ENCODE data around the gene OSBPL5.
"Not testable (repeated sequence)": the region's sequence is repeated elsewhere in the genome, so short reads cannot be mapped to it uniquely, and the experiment has no call there.

OSBPL5 gene

DNA sequence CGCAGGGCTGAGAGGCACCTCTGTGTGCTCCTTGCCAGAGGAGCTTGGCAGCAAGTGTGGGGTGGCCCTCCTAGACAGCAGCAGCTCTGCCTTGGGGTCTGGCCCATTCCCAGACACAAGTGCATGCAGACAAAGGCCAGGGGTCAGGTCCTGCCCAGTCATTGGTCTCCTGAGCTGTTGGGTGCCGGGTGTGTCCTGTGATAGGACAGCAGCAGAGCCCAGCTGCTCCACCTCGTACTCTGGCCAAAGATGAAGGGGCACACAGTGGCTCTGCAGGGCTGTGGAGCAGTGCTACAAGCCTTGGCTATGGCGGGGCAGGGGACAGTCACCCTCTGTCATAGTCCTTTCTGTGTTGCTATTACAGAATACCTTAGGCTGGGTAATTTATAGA lies 17.3 kb upstream of the OSBPL5 start:
- no peak for DNase-seq (ENCODE audit: low read depth, low spot score)

DNA sequence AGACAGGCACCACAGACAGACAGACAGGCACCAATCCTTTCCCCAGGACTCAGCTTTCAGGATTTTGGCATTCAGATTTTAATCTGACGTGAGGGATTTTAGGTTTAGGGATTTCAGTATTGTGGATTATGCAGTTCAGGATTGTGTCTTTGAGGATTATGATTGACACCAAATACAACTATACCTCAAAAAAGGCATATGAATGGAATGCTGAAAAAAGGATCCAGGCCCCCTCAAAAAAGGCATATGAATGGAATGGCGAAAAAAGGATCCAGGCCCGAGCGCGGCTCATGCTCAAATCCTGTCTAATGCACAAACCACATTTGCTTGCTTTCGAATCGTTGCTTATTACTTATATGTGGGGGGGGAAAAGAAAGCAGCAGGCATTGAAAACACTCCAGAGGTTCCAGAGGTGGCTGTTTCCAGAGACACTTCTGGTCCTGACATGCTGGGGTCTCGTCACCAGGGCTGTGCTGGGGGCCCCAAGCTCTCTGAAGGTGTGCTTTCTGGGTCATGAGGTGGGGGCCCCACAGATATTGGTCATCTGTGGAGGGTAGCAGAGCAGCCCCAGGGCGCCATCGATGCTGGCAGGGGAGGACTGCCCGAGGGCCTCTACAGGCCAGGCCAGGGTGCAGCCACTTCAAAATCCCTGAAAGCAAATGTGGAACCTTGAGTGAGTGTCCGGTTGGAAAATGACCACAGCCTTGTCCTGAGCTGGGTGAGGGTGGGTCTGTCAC lies 16.8 kb upstream of the OSBPL5 start:
- DNase-seq (ENCODE audit: low read depth, low spot score) = no peak

DNA sequence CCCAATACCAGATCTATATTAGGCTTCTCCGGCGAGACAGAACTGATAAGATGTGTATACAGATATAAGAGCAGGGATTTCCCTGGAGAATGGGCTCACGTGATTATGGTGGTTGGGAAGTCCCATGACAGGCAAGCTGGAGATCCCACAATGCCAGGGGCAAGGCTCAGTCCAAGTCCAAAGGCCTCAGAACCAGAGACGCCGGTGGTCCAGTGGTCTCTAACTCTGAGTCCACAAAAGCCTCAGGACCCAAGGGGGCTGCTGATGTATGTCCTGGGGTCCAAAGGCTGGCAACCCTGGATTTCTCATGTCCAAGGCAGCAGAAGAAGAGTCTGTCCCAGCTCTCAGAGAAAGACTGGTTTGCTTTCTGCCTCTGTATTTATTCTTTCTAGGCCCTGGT lies 15.8 kb upstream of the OSBPL5 start:
- no peak for DNase-seq (ENCODE audit: low read depth, low spot score)

DNA sequence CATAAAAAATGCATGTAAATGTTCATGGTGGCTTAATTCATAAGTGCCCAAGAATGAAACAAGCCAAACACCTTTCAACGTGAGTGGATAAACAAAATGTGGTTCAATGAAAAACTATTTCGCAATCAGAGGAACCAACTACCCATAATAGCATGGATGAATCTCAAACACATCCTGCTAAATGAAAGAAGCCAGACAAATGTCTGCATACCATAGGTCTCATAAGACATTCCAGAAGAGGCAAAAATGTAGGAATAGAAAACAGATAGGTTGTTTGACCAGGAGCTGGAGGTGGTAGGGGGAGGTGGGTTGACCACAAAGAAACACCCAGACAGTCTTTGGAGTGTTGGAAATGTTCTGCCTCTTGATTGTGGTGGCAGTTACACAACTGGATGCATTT lies 13.2 kb upstream of the OSBPL5 start:
- no peak for DNase-seq (ENCODE audit: low read depth, low spot score)

DNA sequence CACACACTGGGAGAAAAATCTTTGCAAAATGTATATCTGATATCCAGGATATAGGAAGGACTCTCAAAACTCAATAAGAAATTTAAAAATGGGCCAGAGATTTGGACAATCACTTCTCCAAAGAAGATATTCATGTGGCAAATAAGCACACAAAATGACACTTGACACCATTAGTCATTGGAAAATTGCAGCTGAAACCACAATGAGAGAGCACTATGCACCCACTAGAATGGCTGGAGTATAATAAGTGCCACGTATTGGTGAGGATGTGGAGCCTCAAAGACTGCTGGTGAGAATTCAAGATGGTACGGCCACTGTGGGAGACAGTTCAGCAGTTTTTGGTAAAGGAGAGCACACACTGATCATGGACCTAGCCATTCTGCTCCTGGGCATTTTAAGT lies 12.8 kb upstream of the OSBPL5 start:
- DNase-seq (ENCODE audit: low read depth, low spot score) = no peak

DNA sequence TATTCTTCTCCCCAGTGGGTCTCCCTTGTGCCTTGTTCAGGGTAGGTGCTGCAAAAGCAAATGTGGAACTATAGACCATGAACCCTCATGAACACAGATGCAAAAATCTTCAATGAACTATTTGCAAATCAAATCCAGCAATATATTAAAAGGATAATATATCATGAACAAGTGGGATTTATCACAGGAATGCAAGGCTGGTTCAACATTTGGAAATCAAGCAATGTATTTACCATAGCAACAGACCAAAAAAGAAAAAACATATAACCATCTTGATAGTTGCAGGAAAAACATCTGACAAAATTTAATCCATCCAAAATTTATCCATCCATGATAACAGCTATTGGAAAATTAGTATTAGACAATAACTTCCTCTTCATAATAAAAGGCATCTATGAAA lies 11.4 kb upstream of the OSBPL5 start:
- no peak for DNase-seq (ENCODE audit: low read depth, low spot score)

DNA sequence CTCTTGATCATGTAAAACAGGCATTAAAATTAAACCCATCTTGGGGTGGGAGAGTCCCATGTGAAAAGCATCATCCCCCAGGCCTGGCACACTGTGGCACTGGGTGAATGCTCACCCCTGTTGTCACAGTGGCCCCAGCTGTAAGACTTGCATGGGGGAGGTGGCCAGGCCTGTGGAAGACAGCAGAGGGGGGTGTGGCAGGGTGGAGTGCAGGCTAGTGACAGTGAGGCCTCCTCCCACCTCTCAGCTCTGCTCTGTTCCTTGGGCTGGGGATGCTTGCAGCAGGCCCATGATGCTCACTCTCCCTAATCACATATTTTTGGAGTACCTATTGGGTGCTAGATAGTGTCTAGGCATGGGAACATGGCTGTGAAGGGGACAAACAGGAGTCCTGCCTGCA lies 10.1 kb upstream of the OSBPL5 start:
- DNase-seq (ENCODE audit: low read depth, low spot score) = no peak

DNA sequence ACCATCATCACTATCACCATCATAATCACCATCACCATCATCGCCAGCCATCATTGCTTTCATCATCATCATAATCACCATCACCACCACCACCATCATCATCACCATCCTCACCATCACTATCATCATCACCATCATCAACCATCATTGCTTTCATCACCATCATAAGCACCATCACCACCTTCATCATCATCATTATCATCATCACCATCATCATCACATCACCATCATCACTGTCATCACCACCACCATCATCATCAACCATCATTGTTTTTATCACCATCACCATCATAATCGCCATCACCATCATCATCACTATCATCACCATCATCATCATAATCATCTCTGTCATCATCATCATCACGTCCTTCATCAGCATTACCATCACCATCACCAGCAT lies 9.3 kb upstream of the OSBPL5 start:
- DNase-seq (ENCODE audit: low read depth, low spot score) = no peak

DNA sequence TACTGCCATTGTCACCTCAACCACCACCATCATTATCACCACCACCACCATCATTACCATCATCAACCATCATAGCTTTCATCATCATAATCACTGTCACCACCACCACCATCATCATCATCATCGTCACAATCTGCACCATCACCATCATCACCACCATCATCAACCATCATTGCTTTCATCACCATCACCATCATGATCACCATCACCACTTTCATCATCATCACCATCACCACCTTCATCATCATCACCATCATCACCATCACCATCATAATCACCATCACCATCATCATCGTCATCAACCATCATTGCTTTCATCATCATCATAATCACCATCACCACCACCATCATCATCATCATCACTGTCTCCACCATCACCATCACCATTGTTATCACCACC lies 8.7 kb upstream of the OSBPL5 start:
- no peak for DNase-seq (ENCODE audit: low read depth, low spot score)

DNA sequence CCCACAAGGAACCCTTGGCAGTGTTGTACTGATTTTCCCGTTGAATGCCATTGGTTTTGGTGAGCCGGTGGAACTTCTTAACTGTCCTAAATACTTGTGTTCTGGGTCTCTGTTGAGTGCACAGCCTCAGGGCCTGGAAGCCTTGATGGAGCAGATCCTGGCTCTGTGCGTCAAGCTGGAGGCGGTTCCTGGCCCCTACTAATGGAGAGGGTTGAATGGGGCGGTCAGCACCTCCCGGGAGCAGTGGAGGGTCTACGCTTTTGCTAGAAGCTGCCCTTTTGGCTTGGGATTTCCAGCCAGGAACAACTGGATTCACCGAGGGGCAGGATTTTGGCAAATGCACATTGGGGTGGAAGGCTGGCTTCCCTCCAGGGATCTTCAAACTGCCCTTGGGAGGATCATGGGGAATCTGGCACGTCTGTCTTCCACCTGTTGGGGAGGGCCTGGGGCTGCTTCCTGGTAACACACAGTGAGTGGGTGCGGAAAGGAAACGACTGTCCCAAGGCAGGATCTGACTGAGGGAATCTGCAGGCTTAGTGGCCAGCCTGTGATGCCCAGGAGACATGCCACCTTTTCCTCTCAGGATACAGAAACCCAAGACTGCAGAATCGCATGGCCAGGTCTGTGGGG lies 6.9 kb upstream of the OSBPL5 start:
- DNase-seq (ENCODE audit: low read depth, low spot score) = no peak

DNA sequence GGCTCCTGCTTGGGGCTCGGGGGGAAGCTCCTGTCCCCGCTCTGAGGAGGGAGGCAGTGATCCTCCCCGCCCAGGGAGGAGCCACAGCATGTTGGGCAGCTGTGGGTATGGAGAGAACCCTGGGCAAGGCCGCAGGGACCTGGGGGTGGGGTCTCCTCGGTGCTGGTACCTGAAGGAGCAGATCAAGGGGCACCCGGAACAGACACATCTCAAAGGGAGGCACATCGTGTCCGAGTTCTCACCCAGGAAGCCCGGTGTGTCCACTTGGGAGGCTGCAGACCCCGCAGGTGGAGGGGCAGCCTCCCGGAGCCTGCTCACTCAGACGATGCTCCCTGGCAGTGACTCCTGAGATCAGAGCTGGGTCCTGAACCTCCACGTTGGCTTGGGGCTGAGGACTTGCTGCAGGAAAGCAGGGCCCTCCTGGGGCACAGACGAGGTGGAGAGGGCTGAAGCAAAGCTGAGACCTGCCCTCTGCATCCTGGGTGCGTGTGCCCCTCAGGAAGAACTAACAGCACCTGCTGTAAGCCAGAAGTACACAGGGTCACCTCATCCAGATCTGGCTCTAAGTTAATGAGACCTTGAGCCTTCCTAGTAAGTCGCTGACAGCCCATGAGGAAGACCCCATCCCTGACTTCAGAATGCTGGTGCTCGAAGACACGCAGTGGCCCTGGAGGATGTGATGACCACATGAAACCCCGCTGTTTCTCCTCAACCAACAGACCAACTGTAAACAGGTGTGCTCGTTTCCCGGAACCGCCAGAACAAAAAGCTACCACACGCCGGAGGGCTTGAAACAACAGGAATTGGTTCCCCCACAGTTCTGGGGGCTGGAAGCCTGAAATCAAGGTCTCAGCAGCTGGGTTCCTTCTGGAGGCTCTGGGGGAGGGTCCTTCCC lies 5.9 kb upstream of the OSBPL5 start:
- DNase-seq (ENCODE audit: low read depth, low spot score) = no peak

DNA sequence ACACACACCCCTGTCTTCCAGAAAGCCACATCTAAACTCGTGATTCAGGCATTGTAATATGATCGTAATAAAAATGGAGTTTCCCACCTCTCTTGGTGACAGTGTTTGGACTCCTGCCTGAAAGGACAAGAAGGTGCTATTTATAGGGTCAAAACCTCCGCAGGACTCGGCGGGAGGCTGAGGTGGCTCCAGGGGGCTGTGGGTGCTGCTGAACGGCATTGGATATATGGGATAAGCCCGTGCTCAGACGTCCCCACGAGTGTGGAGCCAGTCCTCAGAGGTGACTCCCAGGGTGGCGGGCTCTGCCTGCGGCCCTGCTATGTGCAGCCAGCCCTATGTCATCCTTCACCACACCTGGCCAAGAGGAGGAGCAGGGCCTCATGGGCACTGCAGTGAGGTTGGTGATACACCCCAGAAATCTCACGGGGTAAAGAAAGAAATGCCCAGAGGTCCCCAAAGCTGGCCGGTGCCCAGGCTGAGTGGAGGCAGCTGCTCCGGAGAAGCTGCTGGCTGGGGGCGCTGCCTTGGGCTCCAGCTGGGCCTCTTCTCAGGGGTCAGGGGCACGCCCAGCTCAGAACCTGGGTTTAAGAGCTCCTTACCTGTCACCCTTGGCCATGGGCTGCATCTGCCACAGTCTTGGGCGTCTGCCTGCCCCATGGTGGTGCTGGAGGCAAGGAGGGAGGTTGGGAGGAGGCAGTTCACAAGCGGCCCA lies 5.1 kb upstream of the OSBPL5 start:
- DNase-seq (ENCODE audit: low read depth, low spot score) = no peak

DNA sequence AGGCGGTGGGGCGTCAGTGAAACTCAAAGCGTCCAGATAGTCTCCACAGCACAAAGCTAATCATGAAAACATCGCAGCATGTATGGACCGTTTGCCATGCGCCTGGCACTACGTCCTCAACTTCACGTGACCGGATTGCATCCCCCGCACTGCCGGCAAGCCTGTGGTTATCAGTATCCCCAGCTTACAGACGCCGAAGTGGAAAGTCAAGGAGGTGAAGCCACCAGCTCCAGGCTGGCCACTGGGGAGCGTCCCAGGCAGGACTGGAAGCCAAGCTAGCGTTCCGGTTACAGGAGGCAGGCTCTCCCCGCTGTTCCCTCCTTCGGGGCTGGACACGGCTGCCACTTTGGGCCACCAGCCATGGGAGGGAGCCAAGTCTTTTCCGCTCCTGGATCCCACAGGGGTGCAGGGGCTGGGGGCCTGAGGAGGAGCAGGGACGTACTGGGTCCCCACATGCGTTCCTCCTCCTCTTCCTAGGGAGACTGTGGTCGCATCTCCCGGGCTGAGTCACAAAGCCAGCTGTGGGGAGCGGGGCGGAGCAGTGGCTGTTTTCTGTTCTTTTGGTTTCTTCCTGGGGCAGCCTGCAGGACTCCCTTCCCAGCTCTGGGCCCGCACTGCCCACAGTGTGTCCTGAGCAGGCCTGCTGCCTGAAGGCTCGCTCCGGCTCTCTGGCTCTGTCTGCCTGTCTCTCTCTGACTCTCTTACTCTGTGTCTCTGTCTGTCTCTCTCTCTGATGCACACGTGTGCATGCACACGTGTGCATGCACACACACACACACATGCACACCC lies 4.3 kb upstream of the OSBPL5 start:
- DNase-seq (ENCODE audit: low read depth, low spot score) = no peak

DNA sequence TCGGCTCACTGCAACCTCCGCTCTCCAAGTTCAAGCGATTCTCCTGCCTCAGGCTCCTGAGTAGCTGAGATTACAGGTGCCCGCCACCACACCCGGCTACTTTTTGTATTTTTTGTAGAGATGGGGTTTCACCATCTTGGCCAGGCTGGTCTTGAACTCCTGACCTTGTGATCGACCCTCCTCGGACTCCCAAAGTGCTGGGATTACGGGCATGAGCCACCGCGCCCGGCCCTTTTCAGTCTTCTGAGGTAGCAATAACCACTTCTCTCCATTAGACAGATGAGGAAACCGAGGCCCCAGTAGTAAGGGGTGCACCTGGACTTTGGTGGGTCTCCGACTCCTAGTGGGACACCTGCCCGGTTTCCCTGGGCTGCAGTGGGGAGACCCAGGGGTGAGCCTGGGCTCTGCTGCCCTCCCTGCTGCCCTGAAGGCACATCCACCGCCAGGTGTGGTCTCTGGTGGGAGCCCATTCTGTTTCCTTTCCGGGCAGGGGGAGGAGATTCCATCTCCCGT lies 3.7 kb upstream of the OSBPL5 start:
- not testable (repeated sequence) for DNase-seq (ENCODE audit: low read depth, low spot score)

DNA sequence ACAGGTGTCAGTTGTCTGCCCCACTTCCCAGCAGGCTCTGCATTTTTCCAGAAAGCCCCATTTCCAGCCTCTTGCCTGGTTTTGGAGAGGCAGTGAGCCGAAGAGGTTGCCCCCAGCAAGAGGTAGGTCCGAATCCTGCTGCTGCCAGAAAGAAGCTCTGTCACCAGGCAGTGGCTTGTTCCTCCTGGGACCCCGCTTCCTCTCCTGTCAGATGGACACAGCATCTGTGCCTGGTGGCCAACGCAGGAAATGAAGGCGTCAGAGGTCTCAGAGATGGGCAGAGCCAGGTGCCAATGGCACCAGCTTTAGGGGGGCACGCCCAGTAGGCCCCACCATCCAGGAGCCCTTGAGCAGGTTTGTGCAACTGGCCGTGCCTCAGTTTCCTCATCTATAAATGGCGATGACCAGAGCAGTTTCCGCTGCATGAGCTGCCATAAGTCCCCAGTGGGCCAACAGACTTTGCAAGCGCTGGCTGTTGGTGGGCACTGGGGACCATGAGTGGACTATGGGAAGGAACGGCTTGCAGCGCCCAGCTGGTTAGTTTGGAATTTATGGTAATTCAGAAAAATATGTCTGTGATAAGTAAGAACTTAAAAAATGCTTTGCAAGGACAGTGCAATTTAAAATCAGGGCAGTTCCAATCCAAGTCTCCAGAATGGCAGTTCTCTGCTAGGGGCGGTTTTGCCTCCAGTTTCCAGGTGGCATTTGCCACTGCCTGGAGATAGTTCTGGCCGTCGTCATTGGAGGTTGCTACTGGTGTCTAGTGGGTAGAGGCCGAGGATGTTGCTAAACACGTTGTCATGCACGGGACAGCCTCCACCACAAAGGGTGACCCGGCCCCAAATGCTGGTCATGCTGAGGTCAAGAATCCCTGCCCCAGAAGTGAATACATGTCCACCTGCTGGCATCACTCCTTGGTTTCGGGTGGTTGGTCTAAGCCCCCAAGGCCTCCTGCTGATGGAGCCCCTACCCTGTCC lies 2.3 kb upstream of the OSBPL5 start:
- no peak for DNase-seq (ENCODE audit: low read depth, low spot score)

DNA sequence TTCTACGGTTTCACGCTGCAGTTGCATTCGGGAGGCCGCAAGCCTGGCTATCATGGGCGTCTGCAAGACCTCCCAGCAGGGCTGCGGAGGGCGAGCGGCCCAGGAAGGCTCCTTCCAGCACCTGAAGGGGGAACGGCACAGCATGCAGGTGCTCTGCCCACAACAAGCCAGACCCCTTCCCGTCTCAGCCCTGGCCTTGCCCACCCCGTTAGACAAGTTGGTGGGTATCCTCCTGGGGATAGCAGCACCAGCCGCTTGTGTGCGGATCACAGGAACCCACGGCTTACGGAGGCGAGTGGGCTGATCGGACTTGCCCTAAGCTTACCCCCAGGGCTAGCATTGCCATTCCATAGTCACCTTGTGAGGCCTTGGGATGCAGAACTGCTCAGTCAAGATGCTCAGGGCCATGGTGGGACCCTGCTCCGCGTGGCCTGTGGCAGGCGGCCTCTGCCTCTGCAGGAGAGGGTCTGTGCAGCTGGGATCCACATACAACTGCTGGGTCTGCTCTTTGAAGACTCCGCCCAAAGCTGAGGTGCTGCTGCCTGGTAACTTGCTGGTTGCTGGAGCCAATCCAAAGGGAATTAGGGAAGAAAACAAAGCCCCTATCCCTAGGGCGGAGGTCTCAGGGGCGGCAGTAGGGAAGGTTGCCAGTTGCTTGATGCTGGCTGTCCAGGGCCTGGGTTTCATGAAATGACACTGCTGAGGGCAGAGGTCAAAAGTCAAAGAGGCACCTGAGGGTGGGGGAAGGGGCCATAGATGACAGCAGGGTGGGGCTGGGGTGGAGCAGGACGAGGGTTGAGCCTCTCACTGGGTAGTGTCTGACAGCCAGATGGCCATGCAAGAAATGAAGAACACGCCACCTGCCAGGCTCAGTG lies 1.4 kb upstream of the OSBPL5 start:
- DNase-seq (ENCODE audit: low read depth, low spot score) = no peak

DNA sequence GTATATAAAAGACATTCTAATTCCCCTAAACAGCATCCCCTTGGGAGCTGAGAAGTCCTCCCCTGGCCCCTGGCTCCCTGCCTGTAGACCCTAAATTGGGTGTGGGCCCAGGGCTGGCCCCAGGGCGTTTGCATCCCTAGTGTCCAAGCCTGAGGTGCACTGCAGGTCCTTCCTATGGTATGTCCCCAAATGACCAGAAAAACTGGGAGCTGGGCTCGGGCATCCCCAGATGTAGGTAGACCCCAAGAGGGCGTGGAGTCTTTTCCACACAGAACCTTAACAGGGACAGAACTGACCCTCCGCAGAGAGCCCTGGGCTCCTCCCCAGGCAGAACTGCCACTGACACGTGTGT lies 782 bp upstream of the OSBPL5 start:
- DNase-seq (ENCODE audit: low read depth, low spot score) = no peak

DNA sequence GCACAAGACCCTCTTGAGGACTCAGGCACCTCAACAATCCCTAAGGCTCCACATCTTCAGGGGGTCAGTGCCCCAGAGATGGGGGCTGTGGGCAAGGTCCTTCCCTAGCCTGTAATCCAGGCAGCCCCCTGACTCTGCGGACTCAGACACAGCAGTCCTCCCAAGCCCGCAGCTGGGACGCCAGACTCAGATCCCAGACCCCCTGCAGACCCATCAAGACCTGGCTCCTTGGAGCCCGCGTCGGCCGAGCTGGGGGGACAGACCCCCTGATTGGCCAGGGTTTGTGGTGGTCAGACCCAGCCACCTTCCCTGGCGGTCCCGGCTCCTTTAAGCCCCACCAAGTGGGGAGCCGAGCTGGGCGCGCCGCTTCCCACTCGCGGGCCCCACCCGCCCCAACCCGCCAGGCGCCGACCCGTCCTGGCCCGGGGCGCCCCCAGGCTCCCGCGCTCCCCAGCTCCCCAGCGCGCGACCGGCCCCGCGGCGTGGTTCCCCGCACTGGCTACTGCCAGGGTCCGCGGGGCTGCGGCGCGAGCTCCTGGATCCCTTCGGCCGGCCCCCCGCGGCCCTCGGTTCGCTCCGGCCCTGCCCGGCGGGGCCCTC lies 458 bp downstream of the OSBPL5 start:
- DNase-seq (ENCODE audit: low read depth, low spot score) = no peak

Data from brain pericyte (primary cell).